Hepatocyte (in vitro differentiated cells): ENCODE results near the gene ATP6V0A1.

ENCODE experiments used
- EZH2phosphoT487 ChIP-seq: fragments of 200-600 bp; sonication (generic); IDR thresholded peaks from one replicate; pipeline ENCODE4 v1.6.1; 2018; ENCODE audit warnings: antibody characterized with exemption, mild to moderate bottlenecking, low read depth, moderate library complexity; ENCODE audit not compliant: unreplicated experiment, severe bottlenecking
- TF ChIP-seq, protein P1 (sequence below): fragments of 200-600 bp; sonication (generic); IDR thresholded peaks from 2 replicates; pipeline ENCODE4 v1.5.1; 2016; ENCODE audit warnings: antibody characterized with exemption, mild to moderate bottlenecking; ENCODE audit not compliant: poor library complexity

DNA sequence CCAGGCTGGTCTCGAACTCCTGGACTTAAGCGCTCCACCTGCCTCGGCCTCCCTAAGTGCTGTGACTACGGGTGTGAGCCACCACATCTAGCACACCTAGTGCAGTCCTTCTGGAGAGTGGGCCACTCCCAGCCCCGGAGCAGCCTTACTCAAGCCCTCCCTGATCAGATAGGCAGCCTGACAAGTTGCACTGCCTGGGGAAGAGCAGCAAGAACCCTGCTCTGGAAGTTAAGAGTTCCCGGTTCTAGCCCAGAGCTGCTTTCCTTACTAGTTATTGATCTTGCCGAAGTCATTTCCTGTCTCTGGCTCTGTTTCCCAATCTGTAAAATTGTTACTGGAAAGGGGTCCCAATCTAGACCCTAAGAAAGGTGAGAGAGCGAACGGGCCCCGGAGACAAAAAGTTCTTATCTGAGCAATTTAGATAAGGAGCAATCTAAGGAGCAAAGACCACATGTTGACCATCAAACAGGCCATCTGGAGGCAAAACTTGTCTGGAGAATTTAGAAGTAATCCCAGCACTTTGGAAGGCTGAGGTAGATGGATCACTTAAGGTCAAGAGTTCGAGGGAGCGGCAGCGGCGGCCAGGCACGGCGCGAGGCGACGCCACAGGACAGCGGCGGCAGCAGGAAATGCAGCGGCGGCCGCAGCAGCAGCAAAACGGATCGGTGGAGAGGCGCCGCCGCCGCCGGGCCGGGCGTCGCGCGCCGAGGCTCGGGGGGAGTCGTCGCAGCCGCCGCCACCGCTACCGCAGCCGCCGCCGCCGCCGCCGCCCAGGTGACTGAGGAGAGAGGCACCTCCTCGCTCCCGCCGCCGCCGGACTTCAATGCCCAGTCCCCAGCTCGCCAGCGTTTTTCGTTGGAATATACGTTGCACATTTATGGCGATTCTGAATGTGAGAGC lies 73.0 kb downstream of the ATP6V0A1 start:
- TF ChIP-seq, protein P1, sequence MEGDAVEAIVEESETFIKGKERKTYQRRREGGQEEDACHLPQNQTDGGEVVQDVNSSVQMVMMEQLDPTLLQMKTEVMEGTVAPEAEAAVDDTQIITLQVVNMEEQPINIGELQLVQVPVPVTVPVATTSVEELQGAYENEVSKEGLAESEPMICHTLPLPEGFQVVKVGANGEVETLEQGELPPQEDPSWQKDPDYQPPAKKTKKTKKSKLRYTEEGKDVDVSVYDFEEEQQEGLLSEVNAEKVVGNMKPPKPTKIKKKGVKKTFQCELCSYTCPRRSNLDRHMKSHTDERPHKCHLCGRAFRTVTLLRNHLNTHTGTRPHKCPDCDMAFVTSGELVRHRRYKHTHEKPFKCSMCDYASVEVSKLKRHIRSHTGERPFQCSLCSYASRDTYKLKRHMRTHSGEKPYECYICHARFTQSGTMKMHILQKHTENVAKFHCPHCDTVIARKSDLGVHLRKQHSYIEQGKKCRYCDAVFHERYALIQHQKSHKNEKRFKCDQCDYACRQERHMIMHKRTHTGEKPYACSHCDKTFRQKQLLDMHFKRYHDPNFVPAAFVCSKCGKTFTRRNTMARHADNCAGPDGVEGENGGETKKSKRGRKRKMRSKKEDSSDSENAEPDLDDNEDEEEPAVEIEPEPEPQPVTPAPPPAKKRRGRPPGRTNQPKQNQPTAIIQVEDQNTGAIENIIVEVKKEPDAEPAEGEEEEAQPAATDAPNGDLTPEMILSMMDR = peak; percentile 39
- TF ChIP-seq EZH2phosphoT487 = no peak
